ENCODE data around the gene MMP3. TPM values are rescaled to one million over a fixed set of nuclear protein-coding genes. Genes with fewer than 3 reads are reported as not detected.

The MMP3 gene
- total RNA-seq, 1 donor from 2014 or later = not detected

GRCh38 chr11:102792604-102793003 is 50.8 kb downstream of the MMP3 start:
- TF ChIP-seq, protein P1, sequence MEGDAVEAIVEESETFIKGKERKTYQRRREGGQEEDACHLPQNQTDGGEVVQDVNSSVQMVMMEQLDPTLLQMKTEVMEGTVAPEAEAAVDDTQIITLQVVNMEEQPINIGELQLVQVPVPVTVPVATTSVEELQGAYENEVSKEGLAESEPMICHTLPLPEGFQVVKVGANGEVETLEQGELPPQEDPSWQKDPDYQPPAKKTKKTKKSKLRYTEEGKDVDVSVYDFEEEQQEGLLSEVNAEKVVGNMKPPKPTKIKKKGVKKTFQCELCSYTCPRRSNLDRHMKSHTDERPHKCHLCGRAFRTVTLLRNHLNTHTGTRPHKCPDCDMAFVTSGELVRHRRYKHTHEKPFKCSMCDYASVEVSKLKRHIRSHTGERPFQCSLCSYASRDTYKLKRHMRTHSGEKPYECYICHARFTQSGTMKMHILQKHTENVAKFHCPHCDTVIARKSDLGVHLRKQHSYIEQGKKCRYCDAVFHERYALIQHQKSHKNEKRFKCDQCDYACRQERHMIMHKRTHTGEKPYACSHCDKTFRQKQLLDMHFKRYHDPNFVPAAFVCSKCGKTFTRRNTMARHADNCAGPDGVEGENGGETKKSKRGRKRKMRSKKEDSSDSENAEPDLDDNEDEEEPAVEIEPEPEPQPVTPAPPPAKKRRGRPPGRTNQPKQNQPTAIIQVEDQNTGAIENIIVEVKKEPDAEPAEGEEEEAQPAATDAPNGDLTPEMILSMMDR (IDR thresholded peaks at IDR 0.05) = no peak
- Mint-ChIP-seq H3K36me3 (ENCODE audit: low read depth) (no peaks in the 10 kb centered on the region), H3K9me3 (no peaks in the 10 kb centered on the region), H3K27me3 (peaks cover 4% of the 10 kb centered on the region), H3K27ac (no peak overlapping the region), H3K4me3 (no peak overlapping the region), H3K4me1 (peaks cover 6% of the 10 kb centered on the region)
- CTCF ChIA-PET = interaction anchor here (1.2 kb wide), 1 partner anchor 10 kb away, joined by 3 read pairs; no protein-coding TSS in a partner anchor
- intact Hi-C loops (cut with micrococcal nuclease) = no loop called here
- ATAC-seq (ENCODE audit: low read depth) (no peak), DNase-seq (no peak)
- POLR2A ChIA-PET = no interaction called here

- ChIA-PET CTCF (no interaction called here), POLR2A (no interaction called here)
- Mint-ChIP-seq H3K27me3 (peaks cover 4% of the 10 kb centered on the region), H3K27ac (no peak overlapping the region), H3K4me3 (no peak overlapping the region), H3K9me3 (no peaks in the 10 kb centered on the region), H3K4me1 (peaks cover 6% of the 10 kb centered on the region), H3K36me3 (ENCODE audit: low read depth) (no peaks in the 10 kb centered on the region)
- TF ChIP-seq, protein P1 (IDR thresholded peaks at IDR 0.05) = no peak
- intact Hi-C loops (cut with micrococcal nuclease) = no loop called here
- DNase-seq (no peak), ATAC-seq (ENCODE audit: low read depth) (no peak)
These were observed 52.0 kb downstream of the MMP3 start for GRCh38 chr11:102791271-102792036.

GRCh38 chr11:102788334-102788995 is 54.9 kb downstream of the MMP3 start:
- TF ChIP-seq, protein P1 (IDR thresholded peaks at IDR 0.05) = no peak
- Mint-ChIP-seq H3K27ac (no peak overlapping the region), H3K4me1 (no peaks in the 10 kb centered on the region), H3K27me3 (peaks cover 4% of the 10 kb centered on the region), H3K4me3 (no peak overlapping the region), H3K36me3 (ENCODE audit: low read depth) (no peaks in the 10 kb centered on the region), H3K9me3 (no peaks in the 10 kb centered on the region)
- ATAC-seq (ENCODE audit: low read depth) (no peak), DNase-seq (no peak)
- CTCF ChIA-PET = no interaction called here
- intact Hi-C loops (cut with micrococcal nuclease) = no loop called here
- POLR2A ChIA-PET = no interaction called here

Other genes starting within 250 kb of the MMP3 start
- gene MMP20, start 218.3 kb downstream of the MMP3 start, total RNA-seq = not detected in 2 replicates
- gene MMP27, start 137.8 kb downstream of the MMP3 start, total RNA-seq = not detected in 2 replicates
- not detected in 2 replicates for gene MMP8, start 118.7 kb downstream of the MMP3 start, total RNA-seq
- gene MMP10, start 63.0 kb downstream of the MMP3 start, total RNA-seq = not detected in 2 replicates
- gene MMP1, start 45.4 kb downstream of the MMP3 start, total RNA-seq = not detected in 2 replicates
- not detected in 2 replicates for gene MMP12, start 31.4 kb upstream of the MMP3 start, total RNA-seq
- gene MMP13, start 112.1 kb upstream of the MMP3 start, total RNA-seq = not detected in 2 replicates
- 20.9 and 21.4 TPM in 2 replicates for gene DCUN1D5, start 248.6 kb upstream of the MMP3 start, total RNA-seq

Data from activated B cell treated with CpG ODN at 0.5 μM for 24 hours (primary cell).